Aorta (tissue), 5 donors: ENCODE results near the gene SGIP1. TPM values are rescaled to one million over a fixed set of nuclear protein-coding genes. Genes with fewer than 3 reads are reported as not detected.

Experiments used
- ATAC-seq: fragments of 200-7000 bp; cut with Tn5 transposase; one replicate; pipeline ENCODE4 v1.9.1; 2022; ENCODE audit warnings: moderate library complexity; ENCODE audit not compliant: low FRiP score
- DNase-seq, 2 donors: peaks; one replicate each; pipeline ENCODE4 v3.0.0-alpha.2; 2020
- H3K27ac ChIP-seq, 2 donors: one replicate each; pipeline ENCODE4 v1.5.1; 2013; ENCODE audit warnings: low read length in 2 of 2, mild to moderate bottlenecking in 2 of 2, moderate library complexity in 2 of 2, control low read depth in 1 of 2, inconsistent platforms in 1 of 2, low read depth in 1 of 2
- H3K27me3 ChIP-seq, 2 donors: one replicate each; pipeline ENCODE4 v1.6.1; 2013; ENCODE audit warnings: control low read depth in 1 of 2, low read length in 1 of 2, mild to moderate bottlenecking in 1 of 2, moderate library complexity in 1 of 2; ENCODE audit not compliant: insufficient read depth in 2 of 2, control insufficient read depth in 1 of 2
- H3K36me3 ChIP-seq, 2 donors: one replicate each; pipeline ENCODE4 v1.6.1; 2013; ENCODE audit warnings: control low read depth in 1 of 2, low read length in 1 of 2, mild to moderate bottlenecking in 1 of 2; ENCODE audit not compliant: insufficient read depth in 2 of 2, control insufficient read depth in 1 of 2
- H3K4me1 ChIP-seq, 2 donors: one replicate each; pipeline ENCODE4 v1.6.1; 2013; ENCODE audit warnings: low read length in 2 of 2, control low read depth in 1 of 2, mild to moderate bottlenecking in 1 of 2, moderate library complexity in 1 of 2; ENCODE audit not compliant: insufficient read depth in 2 of 2, control insufficient read depth in 1 of 2
- H3K4me3 ChIP-seq, 2 donors: one replicate each; pipeline ENCODE4 v1.5.1; 2013; ENCODE audit warnings: low read length in 2 of 2, control low read depth in 1 of 2, mild to moderate bottlenecking in 1 of 2
- H3K9me3 ChIP-seq: one replicate; pipeline ENCODE4 v1.6.1; 2013; ENCODE audit warnings: mild to moderate bottlenecking, low read length; ENCODE audit not compliant: control insufficient read depth
- WGBS, 2 donors: extraction: QIAGEN DNeasy Blood & Tissue Kit; methylation state at CpG; one replicate each; pipeline ENCODE4 v1.1.7; 2013; 5-methylcytosine and 5-hydroxymethylcytosine counted together
- intact Hi-C, 2 donors: fragments of 100-400 bp; cut with DNase I; formaldehyde crosslinking; loops; one replicate each; pipeline versions ENCODE4 v1.14.2 to v1.15.0; 2022
- polyA plus RNA-seq, 2 donors: library from polyadenylated mRNA; stranded (reverse); fragments of 200-250 nt; gene quantifications; one replicate each; pipeline ENCODE4 v1.2.3, GENCODE V29; 2013
- total RNA-seq, 2 donors: library from RNA; stranded (reverse); fragmentation: NEBNext Ultra II Directional; extraction: Animal tissue kit (Norgen Biotek cat#: 25700); gene quantifications; one replicate each; pipeline ENCODE4 v1.2.1, GENCODE V29; 2021
- donor health status: healthy with polysubstance abuse.
- donor health status: Bipolar disorder and iron deficiency.
- donor health status: DM: no; HTN: no; CAD: no.
- donor health status: DM: no; HTN: no; CAD: no.
- donor health status: DM: yes; HTN: yes; CAD: no.

Gene SGIP1
- total and polyA plus RNA-seq, 4 donors, result 10.9 to 73.2 (median 58.3) TPM

DNA sequence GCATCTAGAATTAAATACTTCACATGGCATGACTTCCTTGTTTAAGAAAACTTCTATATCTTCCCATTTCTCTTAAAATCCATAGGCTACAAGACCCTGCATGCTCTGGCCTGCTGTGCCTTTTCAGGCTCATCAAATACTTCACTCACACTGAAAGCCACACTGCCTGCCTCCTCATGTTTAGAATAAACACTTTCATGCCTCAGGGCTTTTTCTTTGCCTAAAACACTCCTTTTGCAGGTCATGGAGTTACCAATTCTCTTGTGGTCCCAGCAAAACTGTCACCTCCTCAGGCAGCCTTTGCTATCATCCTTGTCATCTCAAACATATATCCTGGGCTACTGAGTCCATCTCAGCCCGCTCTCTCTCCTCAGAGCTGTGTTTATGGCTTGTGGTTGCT, 5.5 kb downstream of the SGIP1 start:
- intact Hi-C loops, result loop anchor here in 1 of 2 donors (10.0 kb wide), 1 partner anchor 185 kb away; no protein-coding TSS in a partner anchor
- H3K4me1 ChIP-seq, result peaks cover 7 to 16% of the 10 kb centered on the region in 2 donors
- 96% methylated on average over 1 of the region's 1 CpG for WGBS, 2 donors
- DNase-seq (no peak), ATAC-seq (no peak)
- no peak overlapping the region for H3K4me3 ChIP-seq
- no peaks in the 10 kb centered on the region for H3K36me3 ChIP-seq
- no peaks in the 10 kb centered on the region for H3K9me3 ChIP-seq
- H3K27me3 ChIP-seq, result no peaks in the 10 kb centered on the region
- H3K27ac ChIP-seq, result peak overlapping the region; percentile 2 to 25

- H3K4me1 ChIP-seq, result peaks cover 11 to 22% of the 10 kb centered on the region in 2 donors
- 28 to 46% methylated on average over 3 of the region's 3 CpGs for WGBS, 2 donors
- no peak for ATAC-seq
Measured at GRCh38 chr1:66540434-66541032, 6.6 kb downstream of the SGIP1 start.

GRCh38 chr1:66542314-66542713, 8.4 kb downstream of the SGIP1 start:
- ATAC-seq (no peak), DNase-seq (no peak)
- Histone ChIP-seq H3K4me3 (no peak overlapping the region), H3K36me3 (no peaks in the 10 kb centered on the region), H3K4me1 (peaks cover 10 to 22% of the 10 kb centered on the region in 2 donors), H3K27me3 (no peaks in the 10 kb centered on the region), H3K27ac (peak overlapping the region; percentile 92 to 99), H3K9me3 (no peaks in the 10 kb centered on the region)
- intact Hi-C loops, result loop anchor here (5.0 to 10.0 kb wide), 3 partner anchors 52 to 140 kb away; no protein-coding TSS in a partner anchor
- 83 to 86% methylated on average over 8 of the region's 8 CpGs for WGBS, 2 donors

More at GRCh38 chr1:66540434-66541032, 6.6 kb downstream of the SGIP1 start:
- Histone ChIP-seq H3K27ac (peak overlapping the region; percentile 40 to 67), H3K27me3 (no peaks in the 10 kb centered on the region), H3K9me3 (no peaks in the 10 kb centered on the region), H3K36me3 (no peaks in the 10 kb centered on the region), H3K4me3 (no peak overlapping the region)
- DNase-seq, result no peak
- intact Hi-C loops, result loop anchor here (5.0 to 10.0 kb wide), 3 partner anchors 54 to 142 kb away; no protein-coding TSS in a partner anchor

- WGBS, 2 donors, result 6 to 16% methylated on average over 8 of the region's 8 CpGs
Measured at GRCh38 chr1:66542811-66543767, 9.1 kb downstream of the SGIP1 start.

GRCh38 chr1:66546047-66546810, 12.3 kb downstream of the SGIP1 start:
- Histone ChIP-seq H3K27me3 (no peaks in the 10 kb centered on the region), H3K27ac (no peak overlapping the region), H3K4me3 (no peak overlapping the region), H3K4me1 (peaks cover 6 to 19% of the 10 kb centered on the region in 2 donors), H3K36me3 (peaks cover 0 to 3% of the 10 kb centered on the region in 2 donors), H3K9me3 (no peaks in the 10 kb centered on the region)
- 9 to 17% methylated on average over 4 of the region's 4 CpGs for WGBS, 2 donors
- intact Hi-C loops, result loop anchor here (10.0 kb wide), 1 partner anchor 49 kb away; no protein-coding TSS in a partner anchor
- DNase-seq, result no peak
- ATAC-seq, result no peak

More at GRCh38 chr1:66542811-66543767, 9.1 kb downstream of the SGIP1 start:
- no peaks in the 10 kb centered on the region for H3K27me3 ChIP-seq
- H3K4me1 ChIP-seq, result peaks cover 10 to 22% of the 10 kb centered on the region in 2 donors
- ATAC-seq (peak; percentile 90), DNase-seq (peak; percentile 71 to 88)
- H3K9me3 ChIP-seq, result no peaks in the 10 kb centered on the region
- H3K36me3 ChIP-seq, result no peaks in the 10 kb centered on the region
- H3K4me3 ChIP-seq, result no peak overlapping the region
- H3K27ac ChIP-seq, result peak overlapping the region; percentile 81 to 99
- intact Hi-C loops, result loop anchor here (5.0 to 10.0 kb wide), 3 partner anchors 52 to 139 kb away; no protein-coding TSS in a partner anchor

DNA sequence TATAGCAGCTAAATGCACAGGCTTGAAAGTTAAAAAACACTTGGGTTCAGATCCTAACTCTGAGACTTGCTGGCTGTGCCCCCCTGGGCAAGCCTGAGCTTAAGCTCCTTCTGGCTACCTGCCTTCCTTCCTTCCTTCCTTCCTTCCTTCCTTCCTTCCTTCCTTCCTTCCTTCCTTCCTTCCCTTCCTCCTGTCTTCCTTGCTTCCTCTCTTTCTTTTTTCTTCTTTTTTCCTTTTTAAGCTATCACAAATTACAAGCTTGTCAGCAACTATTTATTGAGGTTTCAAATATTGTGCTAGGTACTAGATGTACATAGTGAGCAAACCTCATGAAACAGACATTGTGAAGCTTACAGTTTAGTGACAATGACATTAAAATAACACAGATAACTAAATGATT, 15.1 kb downstream of the SGIP1 start:
- DNase-seq, result no peak
- H3K9me3 ChIP-seq, result no peaks in the 10 kb centered on the region
- H3K36me3 ChIP-seq, result peaks cover 0 to 3% of the 10 kb centered on the region in 2 donors
- H3K27ac ChIP-seq, result no peak overlapping the region
- intact Hi-C loops, result loop anchor here (10.0 kb wide), 1 partner anchor 46 kb away; no protein-coding TSS in a partner anchor
- no peaks in the 10 kb centered on the region for H3K27me3 ChIP-seq
- H3K4me3 ChIP-seq, result no peak overlapping the region
- ATAC-seq, result no peak
- H3K4me1 ChIP-seq, result peaks cover 9 to 15% of the 10 kb centered on the region in 2 donors

GRCh38 chr1:66550243-66550642, 16.3 kb downstream of the SGIP1 start:
- Histone ChIP-seq H3K4me1 (peaks cover 4 to 8% of the 10 kb centered on the region in 2 donors), H3K9me3 (no peaks in the 10 kb centered on the region), H3K27ac (no peak overlapping the region), H3K27me3 (no peaks in the 10 kb centered on the region), H3K4me3 (no peak overlapping the region), H3K36me3 (peaks cover 0 to 3% of the 10 kb centered on the region in 2 donors)
- DNase-seq (no peak), ATAC-seq (no peak)
- 96% methylated on average over 1 of the region's 1 CpG for WGBS, 2 donors
- intact Hi-C loops, result no loop called here

- ATAC-seq, result no peak
- Histone ChIP-seq H3K4me3 (no peak overlapping the region), H3K27ac (no peak overlapping the region), H3K36me3 (peaks cover 0 to 3% of the 10 kb centered on the region in 2 donors), H3K4me1 (peaks cover 5 to 6% of the 10 kb centered on the region in 2 donors), H3K9me3 (no peaks in the 10 kb centered on the region), H3K27me3 (no peaks in the 10 kb centered on the region)
- intact Hi-C loops, result no loop called here
- DNase-seq, result no peak
- WGBS, 2 donors, result 94 to 100% methylated on average over 1 of the region's 1 CpG
Measured at GRCh38 chr1:66552287-66552686, 18.3 kb downstream of the SGIP1 start.
